22Rv1 (cell line): ENCODE data around the gene TMEM154.

Source experiments
- CTCF ChIP-seq: fragments of 450-650 bp; IDR thresholded peaks from 2 replicates; pipeline ENCODE4 v1.5.1; 2017; ENCODE audit warnings: mild to moderate bottlenecking
- ZFX ChIP-seq: fragments of 450-650 bp; IDR thresholded peaks from 2 replicates; pipeline ENCODE4 v1.6.1; 2017; ENCODE audit warnings: antibody characterized with exemption, borderline replicate concordance

- TF ChIP-seq CTCF (no peak), ZFX (no peak)
Measured at GRCh38 chr4:152728343-152728742, 48.5 kb upstream of the TMEM154 start.
